HG03175 (cell line): ENCODE measurements around the gene CDH18.
"Not testable (repeated sequence)": the region's sequence is repeated elsewhere in the genome, so short reads cannot be mapped to it uniquely, and the experiment has no call there.

ENCODE experiments used
- ATAC-seq: cut with Tn5 transposase; IDR thresholded peaks from one replicate; pipeline ENCODE4 v1.9.1; 2021; ENCODE audit warnings: mild to moderate bottlenecking, moderate library complexity; ENCODE audit not compliant: unreplicated experiment

CDH18 gene

GRCh38 chr5:19865336-19866089 is 122.5 kb downstream of the CDH18 start:
- no peak for ATAC-seq

GRCh38 chr5:19862711-19863110 is 125.3 kb downstream of the CDH18 start:
- ATAC-seq: no peak

GRCh38 chr5:19859020-19859419 is 129.0 kb downstream of the CDH18 start:
- ATAC-seq: no peak

- no peak for ATAC-seq
Observed at GRCh38 chr5:19855931-19856330, 132.1 kb downstream of the CDH18 start.

GRCh38 chr5:19855453-19855852 is 132.5 kb downstream of the CDH18 start:
- ATAC-seq: no peak

GRCh38 chr5:19855031-19855430 is 133.0 kb downstream of the CDH18 start:
- ATAC-seq: no peak

- no peak for ATAC-seq
Observed at GRCh38 chr5:19853616-19854240, 134.3 kb downstream of the CDH18 start.

- no peak for ATAC-seq
Observed at GRCh38 chr5:19837536-19838174, 150.3 kb downstream of the CDH18 start.

GRCh38 chr5:19835442-19835841 is 152.6 kb downstream of the CDH18 start:
- ATAC-seq: no peak

- ATAC-seq: not testable (repeated sequence)
Observed at GRCh38 chr5:19812720-19813119, 175.3 kb downstream of the CDH18 start.

GRCh38 chr5:19806756-19807155 is 181.2 kb downstream of the CDH18 start:
- no peak for ATAC-seq

- no peak for ATAC-seq
Observed at GRCh38 chr5:19802686-19803085, 185.3 kb downstream of the CDH18 start.

GRCh38 chr5:19795218-19795617 is 192.8 kb downstream of the CDH18 start:
- no peak for ATAC-seq

GRCh38 chr5:19790829-19791466 is 197.1 kb downstream of the CDH18 start:
- ATAC-seq: no peak

- no peak for ATAC-seq
Observed at GRCh38 chr5:19782566-19782965, 205.4 kb downstream of the CDH18 start.

GRCh38 chr5:19777363-19777762 is 210.6 kb downstream of the CDH18 start:
- ATAC-seq: no peak

GRCh38 chr5:19776886-19777285 is 211.1 kb downstream of the CDH18 start:
- ATAC-seq: not testable (repeated sequence)

GRCh38 chr5:19771174-19771835 is 216.7 kb downstream of the CDH18 start:
- ATAC-seq: no peak

- ATAC-seq: no peak
Observed at GRCh38 chr5:19770396-19770795, 217.6 kb downstream of the CDH18 start.

GRCh38 chr5:19767987-19768386 is 220.0 kb downstream of the CDH18 start:
- ATAC-seq: no peak

GRCh38 chr5:19753579-19753978 is 234.4 kb downstream of the CDH18 start:
- ATAC-seq: no peak
